Gastrocnemius medialis (tissue), 4 donors: ENCODE results near the gene GPRC6A. TPM values are rescaled to one million over a fixed set of nuclear protein-coding genes. Genes with fewer than 3 reads are reported as not detected.

Experiments used
- ATAC-seq, 2 donors: fragments of 150-250 bp; one replicate each; pipeline ENCODE4 v1.9.1; 2016
- DNase-seq, 2 donors: peaks; one replicate each; pipeline ENCODE4 v3.0.0-alpha.2; 2019
- H3K27ac ChIP-seq, 4 donors: fragments of 200-600 bp; sonication (generic); 1 replicate in 1 of 4; 2 replicates in 3 of 4; pipeline ENCODE4 v1.5.1; 2016 to 2018; ENCODE audit warnings: mild to moderate bottlenecking in 2 of 4, moderate library complexity in 1 of 4
- H3K27me3 ChIP-seq, 3 donors: fragments of 200-600 bp; sonication (generic) in 2 of 3; 1 replicate in 1 of 3; 2 replicates in 2 of 3; pipeline versions ENCODE4 v1.5.1 to v1.6.0; 2016 to 2019; ENCODE audit warnings: mild to moderate bottlenecking in 1 of 3, moderate library complexity in 1 of 3
- H3K36me3 ChIP-seq, 2 donors: fragments of 200-600 bp; sonication (generic) in 1 of 2; one replicate each; pipeline ENCODE4 v1.5.1; 2017 to 2018
- H3K4me1 ChIP-seq, 2 donors: fragments of 200-600 bp; sonication (generic) in 1 of 2; one replicate each; pipeline ENCODE4 v1.5.1; 2016 to 2017; ENCODE audit warnings: mild to moderate bottlenecking in 2 of 2
- H3K4me3 ChIP-seq, 4 donors: fragments of 200-600 bp; sonication (generic) in 3 of 4; 1 replicate in 1 of 4; 2 replicates in 3 of 4; pipeline ENCODE4 v1.5.1; 2016 to 2019; ENCODE audit warnings: mild to moderate bottlenecking in 2 of 4
- H3K9me3 ChIP-seq, 3 donors: fragments of 200-600 bp; sonication (generic) in 2 of 3; 1 replicate in 1 of 3; 2 replicates in 2 of 3; pipeline ENCODE4 v1.5.1; 2016 to 2019
- POLR2A ChIP-seq, 2 donors: fragments of 450-650 bp; IDR thresholded peaks; one replicate each; pipeline ENCODE4 v1.6.1; 2017; ENCODE audit warnings: antibody characterized with exemption in 2 of 2, mild to moderate bottlenecking in 2 of 2, moderate library complexity in 2 of 2
- in situ Hi-C, 4 donors: fragments of 200-750 bp; cut with MboI; loops; one replicate each; pipeline versions ENCODE4 v1.15.0 to v1.8.0; 2017; ENCODE audit warnings: low sequenced_read_pairs in 4 of 4
- intact Hi-C: fragments of 100-400 bp; cut with DNase I; formaldehyde crosslinking; loops from one replicate; pipeline ENCODE4 v1.15.1; 2023; ENCODE audit warnings: low total_unique reads
- total RNA-seq, 4 donors: library from RNA; depleted of rRNA; stranded (reverse); fragments of >200 nt; gene quantifications; one replicate each; pipeline versions ENCODE4 v1.1.0 to v1.2.3, GENCODE V29; 2016
- TF ChIP-seq, protein P1 (sequence below), 5 experiments: fragments of 450-650 bp in 3 of 5; fragments of 200-600 bp in 2 of 5; sonication (generic) in 2 of 5; IDR thresholded peaks in 4 of 5; conservative IDR thresholded peaks in 1 of 5; 1 replicate in 4 of 5; 2 replicates in 1 of 5; pipeline ENCODE4 v1.5.1; 2016 to 2019; ENCODE audit warnings: antibody characterized with exemption in 5 of 5, mild to moderate bottlenecking in 3 of 5, moderate library complexity in 3 of 5

Gene GPRC6A
- total RNA-seq, 4 donors from 2014 or later: not detected

DNA sequence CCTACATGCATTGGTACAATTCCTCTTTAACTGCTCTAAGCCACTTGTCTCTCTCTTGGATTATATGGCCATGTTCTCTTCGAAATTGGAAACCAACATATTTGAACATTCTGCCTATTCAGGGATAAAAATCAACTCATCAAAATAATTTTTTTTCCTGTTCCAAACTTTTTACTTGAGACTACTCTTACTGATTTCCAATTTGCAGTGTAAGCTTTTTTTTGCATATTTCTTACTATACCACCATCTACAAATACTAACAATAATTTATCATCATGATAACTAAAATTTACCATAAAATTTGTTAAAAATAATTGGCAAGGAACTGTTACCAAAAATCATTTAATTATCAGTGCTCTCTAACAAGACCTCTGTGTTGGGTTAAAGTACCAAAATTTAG lies 56.4 kb downstream of the GPRC6A start:
- Histone ChIP-seq H3K36me3 (no peaks in the 10 kb centered on the region), H3K27ac (no peak overlapping the region), H3K4me3 (no peak overlapping the region), H3K9me3 (no peaks in the 10 kb centered on the region), H3K4me1 (no peaks in the 10 kb centered on the region), H3K27me3 (no peaks in the 10 kb centered on the region)
- in situ Hi-C loops: no loop called here
- ATAC-seq (no peak), DNase-seq (no peak)
- TF ChIP-seq, protein P1, sequence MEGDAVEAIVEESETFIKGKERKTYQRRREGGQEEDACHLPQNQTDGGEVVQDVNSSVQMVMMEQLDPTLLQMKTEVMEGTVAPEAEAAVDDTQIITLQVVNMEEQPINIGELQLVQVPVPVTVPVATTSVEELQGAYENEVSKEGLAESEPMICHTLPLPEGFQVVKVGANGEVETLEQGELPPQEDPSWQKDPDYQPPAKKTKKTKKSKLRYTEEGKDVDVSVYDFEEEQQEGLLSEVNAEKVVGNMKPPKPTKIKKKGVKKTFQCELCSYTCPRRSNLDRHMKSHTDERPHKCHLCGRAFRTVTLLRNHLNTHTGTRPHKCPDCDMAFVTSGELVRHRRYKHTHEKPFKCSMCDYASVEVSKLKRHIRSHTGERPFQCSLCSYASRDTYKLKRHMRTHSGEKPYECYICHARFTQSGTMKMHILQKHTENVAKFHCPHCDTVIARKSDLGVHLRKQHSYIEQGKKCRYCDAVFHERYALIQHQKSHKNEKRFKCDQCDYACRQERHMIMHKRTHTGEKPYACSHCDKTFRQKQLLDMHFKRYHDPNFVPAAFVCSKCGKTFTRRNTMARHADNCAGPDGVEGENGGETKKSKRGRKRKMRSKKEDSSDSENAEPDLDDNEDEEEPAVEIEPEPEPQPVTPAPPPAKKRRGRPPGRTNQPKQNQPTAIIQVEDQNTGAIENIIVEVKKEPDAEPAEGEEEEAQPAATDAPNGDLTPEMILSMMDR (IDR thresholded peaks at IDR 0.05 in 4 of 5, conservative IDR thresholded peaks at IDR 0.05 in 1 of 5): no peak
- TF ChIP-seq POLR2A (IDR thresholded peaks at IDR 0.05): no peak
- intact Hi-C loops: no loop called here

DNA sequence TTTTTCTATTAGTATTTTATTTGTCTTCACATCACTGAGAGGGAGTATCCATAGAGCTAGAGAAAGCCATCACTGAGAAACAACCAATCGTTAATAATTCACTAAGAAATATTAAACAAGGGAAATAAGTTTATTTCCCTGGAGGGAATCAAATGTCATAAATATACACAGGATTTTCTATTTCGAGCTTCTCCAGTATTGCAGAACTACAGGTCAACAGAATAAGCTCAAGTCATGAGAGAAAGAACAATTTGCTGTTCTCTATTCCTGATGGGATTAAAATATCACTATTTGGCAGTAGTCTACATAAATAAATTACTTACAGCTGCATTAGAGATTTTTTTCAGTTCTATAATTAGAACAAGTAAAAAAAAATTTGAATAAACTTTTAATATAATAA lies 61.2 kb downstream of the GPRC6A start:
- in situ Hi-C loops: no loop called here
- intact Hi-C loops: no loop called here

DNA sequence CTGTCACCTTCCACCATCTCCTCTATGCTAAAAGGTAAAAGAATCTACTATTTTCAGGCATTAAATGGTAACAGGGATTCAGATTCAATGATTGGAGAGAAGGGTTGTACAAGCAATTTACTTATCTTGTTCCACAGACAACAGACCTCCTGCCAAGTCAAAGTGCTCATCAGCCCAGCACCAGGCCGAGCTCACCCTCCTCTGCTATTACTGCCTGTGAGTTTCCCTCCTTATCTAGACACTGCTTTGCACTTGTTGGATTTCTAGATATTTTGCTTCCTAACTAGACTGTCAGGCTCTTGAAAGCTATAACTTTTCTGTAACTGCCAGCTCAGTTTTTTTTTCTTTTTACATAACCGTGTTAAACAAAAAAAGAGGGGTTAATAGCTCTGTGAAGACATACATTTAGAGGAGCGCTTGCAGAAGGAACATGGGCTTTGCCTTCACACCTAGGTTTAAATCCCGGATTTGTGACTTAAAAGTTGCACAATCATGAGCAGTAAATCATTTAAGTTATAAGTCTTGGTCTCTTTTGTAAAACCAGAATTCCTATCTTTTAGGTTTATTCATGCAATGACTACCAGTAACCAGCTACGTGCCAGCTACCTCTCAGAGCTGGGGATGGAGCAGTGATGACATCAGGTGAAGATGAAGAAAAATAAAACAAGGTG lies 62.2 kb downstream of the GPRC6A start:
- no peak for DNase-seq
- no peak for ATAC-seq
- Histone ChIP-seq H3K27ac (peak overlapping the region in 3 of 4 donors; percentile 29 to 76 (median 64)), H3K4me1 (peaks cover 0 to 3% of the 10 kb centered on the region in 2 donors), H3K36me3 (no peaks in the 10 kb centered on the region), H3K27me3 (peaks cover 5 to 33% (median 31%) of the 10 kb centered on the region in 3 donors), H3K9me3 (no peaks in the 10 kb centered on the region), H3K4me3 (peak overlapping the region in 1 of 4 donors; percentile 65)
- intact Hi-C loops: no loop called here
- TF ChIP-seq, protein P1 (IDR thresholded peaks at IDR 0.05 in 4 of 5, conservative IDR thresholded peaks at IDR 0.05 in 1 of 5): no peak
- TF ChIP-seq POLR2A (IDR thresholded peaks at IDR 0.05): no peak
- in situ Hi-C loops: no loop called here

More for the DNA sequence above, 61.2 kb downstream of the GPRC6A start:
- peak overlapping the region in 2 of 4 donors; percentile 24 to 33 for H3K27ac ChIP-seq
- TF ChIP-seq, protein P1 (IDR thresholded peaks at IDR 0.05 in 4 of 5, conservative IDR thresholded peaks at IDR 0.05 in 1 of 5): no peak
- no peak for TF ChIP-seq POLR2A (IDR thresholded peaks at IDR 0.05)
- H3K4me3 ChIP-seq: no peak overlapping the region
- peaks cover 0 to 3% of the 10 kb centered on the region in 2 donors for H3K4me1 ChIP-seq
- no peaks in the 10 kb centered on the region for H3K36me3 ChIP-seq
- ATAC-seq (peak in 1 of 2 donors; percentile 59), DNase-seq (no peak)
- H3K9me3 ChIP-seq: no peaks in the 10 kb centered on the region
- H3K27me3 ChIP-seq: peaks cover 5 to 33% (median 31%) of the 10 kb centered on the region in 3 donors

DNA sequence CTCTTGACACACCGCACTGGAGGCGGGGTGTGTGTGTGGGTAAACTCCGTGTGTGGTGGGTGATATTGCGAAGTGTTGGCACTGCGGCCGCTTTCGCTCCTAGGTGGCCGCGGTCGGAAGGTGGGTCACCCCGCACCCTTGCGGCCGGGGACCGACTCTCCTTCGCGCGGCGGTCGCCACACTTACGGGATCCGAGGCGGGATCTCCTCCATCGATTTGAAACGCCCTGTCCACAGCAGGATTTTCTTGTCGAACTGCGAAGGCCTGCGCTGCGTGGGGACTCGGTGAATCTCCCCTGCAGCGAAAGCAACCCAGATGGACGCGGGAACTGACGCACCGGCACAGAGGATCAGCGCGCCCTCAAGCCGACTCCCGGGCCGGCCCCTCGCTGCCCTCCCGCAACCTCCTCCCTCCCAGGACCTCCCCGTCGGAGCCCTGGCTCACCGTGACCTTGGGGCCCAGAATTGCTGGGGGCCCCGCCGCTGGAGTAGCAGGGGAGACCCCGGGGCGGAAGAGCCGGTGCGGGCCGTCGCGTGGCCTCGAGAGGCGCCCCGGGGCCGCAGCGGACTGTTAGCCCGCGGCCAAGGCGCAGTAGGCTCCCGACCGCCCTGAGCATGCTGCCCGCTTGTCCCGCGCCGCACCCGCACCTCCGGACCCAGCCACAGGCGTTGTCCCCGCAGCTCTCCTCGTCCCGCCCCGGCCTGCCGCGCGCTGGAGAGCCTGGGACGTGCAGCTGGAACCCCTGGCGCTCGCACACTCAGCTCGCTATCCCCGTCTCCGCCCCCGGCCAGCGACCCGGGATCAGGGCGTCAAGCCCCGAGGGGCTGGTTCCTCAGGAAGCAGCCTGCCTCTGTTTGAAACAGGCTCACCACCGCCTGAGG lies 63.7 kb downstream of the GPRC6A start, which contains the start of gene FAM162B:
Gene FAM162B, minus strand, starts transcription at position 759 of the 881 bp plus-strand sequence. Its CDS starts 143 bp downstream, at position 616.
- intact Hi-C loops: no loop called here
- in situ Hi-C loops: no loop called here
- TF ChIP-seq POLR2A (IDR thresholded peaks at IDR 0.05): no peak
- no peaks in the 10 kb centered on the region for H3K36me3 ChIP-seq
- peaks cover 0 to 3% of the 10 kb centered on the region in 2 donors for H3K4me1 ChIP-seq
- H3K4me3 ChIP-seq: peak within 1 kb of the TSS; percentile 57 to 65 (median 62)
- H3K9me3 ChIP-seq: peaks cover 0 to 4% (median 0%) of the 10 kb centered on the region in 3 donors
- peaks cover 5 to 33% (median 31%) of the 10 kb centered on the region in 3 donors for H3K27me3 ChIP-seq
- peak within 1 kb of the TSS; percentile 64 to 76 (median 66) for H3K27ac ChIP-seq
- DNase-seq (peak in 1 of 2 donors; percentile 44), ATAC-seq (peak; percentile 40 to 55)

DNA sequence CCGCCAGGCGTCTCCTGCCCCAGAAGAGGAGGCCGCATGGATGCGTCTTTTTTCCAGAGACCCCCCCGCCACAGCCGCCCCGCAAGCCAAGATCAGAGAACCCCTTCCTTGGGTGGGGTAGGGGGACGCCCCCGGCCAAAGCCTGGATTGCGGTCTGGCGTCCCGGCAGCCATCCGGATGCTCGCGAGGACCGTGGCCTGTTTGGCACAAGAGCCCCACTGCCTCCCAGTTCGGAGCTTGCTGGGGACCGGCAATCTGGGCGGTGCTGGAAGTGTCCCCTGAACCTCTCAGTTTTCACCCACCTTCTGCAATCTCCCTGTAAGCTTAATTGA lies 64.3 kb downstream of the GPRC6A start:
- intact Hi-C loops: no loop called here
- Histone ChIP-seq H3K36me3 (no peaks in the 10 kb centered on the region), H3K27ac (peak overlapping the region; percentile 64 to 76 (median 66)), H3K9me3 (peaks cover 0 to 4% (median 0%) of the 10 kb centered on the region in 3 donors), H3K4me1 (peaks cover 0 to 3% of the 10 kb centered on the region in 2 donors), H3K27me3 (peaks cover 5 to 33% (median 31%) of the 10 kb centered on the region in 3 donors), H3K4me3 (peak overlapping the region; percentile 57 to 65 (median 62))
- in situ Hi-C loops: no loop called here
- no peak for TF ChIP-seq POLR2A (IDR thresholded peaks at IDR 0.05)
- TF ChIP-seq, protein P1 (IDR thresholded peaks at IDR 0.05 in 4 of 5, conservative IDR thresholded peaks at IDR 0.05 in 1 of 5): no peak
- ATAC-seq: no peak
- DNase-seq: peak in 1 of 2 donors; percentile 14
